AG10803 (cell line): ENCODE measurements around the gene SMG6.

Experiments
- DNase-seq: peaks from one replicate; pipeline ENCODE4 v3.0.0; 2010; ENCODE audit warnings: low read depth
- H3K4me3 ChIP-seq: 2 replicates; pipeline ENCODE4 v1.5.1; 2011; ENCODE audit warnings: mild to moderate bottlenecking, low read length, control low read depth
- CTCF ChIP-seq: conservative IDR thresholded peaks from 2 replicates; pipeline ENCODE4 v1.5.1; 2011; ENCODE audit warnings: mild to moderate bottlenecking, low read length, control low read depth, inconsistent platforms

Gene SMG6

GRCh38 chr17:2041561-2042389 is 261.8 kb downstream of the SMG6 start, which contains the start of gene OVCA2:
TSS of gene OVCA2 (plus strand) at chr17:2042022. CDS start at chr17:2042048, 26 bp downstream.
- TF ChIP-seq CTCF = peak; percentile 46
- DNase-seq = peak; percentile 89
- H3K4me3 ChIP-seq = peak within 1 kb of the TSS; percentile 91

- no peak for TF ChIP-seq CTCF
- peak overlapping the region; percentile 91 for H3K4me3 ChIP-seq
- no peak for DNase-seq
Measured at GRCh38 chr17:2040942-2041560, 262.5 kb downstream of the SMG6 start.

DNA sequence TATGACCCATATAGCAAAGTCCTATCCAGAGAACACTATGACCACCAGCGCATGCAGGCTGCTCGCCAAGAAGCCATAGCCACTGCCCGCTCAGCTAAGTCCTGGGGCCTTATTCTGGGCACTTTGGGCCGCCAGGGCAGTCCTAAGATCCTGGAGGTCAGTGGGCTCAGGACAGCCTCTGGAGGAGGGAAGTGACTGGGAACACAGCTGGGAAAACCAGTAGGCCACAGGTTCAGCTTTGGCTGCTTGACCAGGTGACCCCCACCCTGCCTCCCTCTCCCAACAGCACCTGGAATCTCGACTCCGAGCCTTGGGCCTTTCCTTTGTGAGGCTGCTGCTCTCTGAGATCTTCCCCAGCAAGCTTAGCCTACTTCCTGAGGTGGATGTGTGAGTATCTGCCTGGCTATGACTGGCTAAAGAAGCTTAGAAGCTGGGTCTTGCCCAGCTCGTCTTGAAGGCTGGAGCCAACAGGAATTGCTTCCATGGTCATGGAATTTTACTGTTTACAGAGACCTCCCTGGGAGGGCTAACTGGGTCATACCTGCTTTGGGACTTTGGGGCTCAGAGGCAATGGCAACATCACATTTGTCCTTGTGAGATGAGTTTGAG is 263.3 kb downstream of the SMG6 start:
- no peak overlapping the region for H3K4me3 ChIP-seq
- DNase-seq = no peak
- TF ChIP-seq CTCF = no peak

DNA sequence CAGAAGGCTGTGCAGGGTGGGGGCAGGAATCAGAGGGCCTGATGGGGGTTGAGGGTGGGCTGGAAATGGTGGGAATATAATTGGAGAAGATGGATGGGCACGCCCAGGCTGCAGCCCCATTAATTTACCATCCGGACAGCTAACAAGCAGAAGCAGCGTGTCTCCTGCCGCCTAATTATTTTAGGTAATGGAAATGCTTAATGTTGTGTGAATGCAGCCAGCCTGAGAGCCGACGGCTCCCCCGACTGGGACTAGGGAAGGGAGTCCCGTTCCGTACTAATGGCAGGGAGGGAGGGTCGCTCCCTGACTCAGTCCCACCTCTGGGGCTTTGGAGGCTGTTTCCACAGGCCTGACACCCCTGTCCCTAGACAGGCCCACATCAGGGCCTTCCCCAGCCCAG is 266.4 kb downstream of the SMG6 start:
- TF ChIP-seq CTCF = no peak
- no peak overlapping the region for H3K4me3 ChIP-seq
- no peak for DNase-seq

GRCh38 chr17:2035541-2036488 is 267.8 kb downstream of the SMG6 start:
- TF ChIP-seq CTCF = no peak
- DNase-seq = no peak
- no peak overlapping the region for H3K4me3 ChIP-seq

DNA sequence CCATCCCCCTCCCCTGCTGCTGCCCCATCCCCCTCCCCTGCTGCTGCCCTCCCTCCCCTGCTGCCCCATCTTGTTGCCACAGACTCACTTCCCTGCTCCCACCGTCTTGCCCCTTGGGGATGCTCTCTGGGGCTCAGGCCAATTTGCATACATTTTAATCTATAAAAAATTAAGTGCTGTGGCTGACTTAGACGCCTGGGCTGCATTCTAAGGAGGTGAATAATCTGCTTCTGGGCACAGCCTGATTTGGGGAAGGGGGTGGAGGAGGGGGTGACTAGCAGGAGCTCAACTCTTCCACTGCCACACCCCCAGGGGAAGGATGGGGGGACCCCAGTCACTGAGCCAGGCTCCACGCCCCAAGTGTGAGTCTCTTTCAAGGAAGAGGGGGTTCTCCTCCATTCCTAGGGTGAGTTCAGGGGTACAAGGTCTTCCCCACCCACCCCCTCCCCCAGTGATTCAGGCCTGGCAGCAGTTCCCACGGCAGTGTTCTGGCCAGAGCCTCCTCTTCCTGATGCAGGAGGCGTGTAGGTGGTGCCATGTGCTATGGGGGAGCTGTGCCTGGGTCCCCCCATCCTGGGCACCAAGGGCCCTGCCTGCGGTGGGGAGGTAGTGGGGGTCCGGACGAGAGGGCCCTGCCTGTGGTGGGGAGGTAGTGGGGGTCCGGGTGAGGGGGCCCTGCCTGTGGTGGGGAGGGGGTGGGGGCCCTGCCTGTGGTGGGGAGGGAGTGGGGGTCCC is 268.6 kb downstream of the SMG6 start:
- peak; percentile 93 for DNase-seq
- peak overlapping the region; percentile 20; the same call in 1 of the 2 replicates for H3K4me3 ChIP-seq
- no peak for TF ChIP-seq CTCF
